HL-60/S4 treated with retinoic acid at 250 ng/mL for 4 days and 3 days (cell line): ENCODE measurements around the gene TLE1.
"Not testable (repeated sequence)": the region's sequence is repeated elsewhere in the genome, so short reads cannot be mapped to it uniquely, and the experiment has no call there.

ENCODE experiments used
- in situ Hi-C: fragments of 300-500 bp; cut with MboI; formaldehyde crosslinking; loops from 2 replicates; pipeline ENCODE4 v1.7.0; 2022; ENCODE audit warnings: low sequenced_read_pairs

Gene TLE1

GRCh38 chr9:81653240-81653639, 36.1 kb downstream of the TLE1 start:
- in situ Hi-C loops = no loop called here

GRCh38 chr9:81652058-81652687, 37.2 kb downstream of the TLE1 start:
- in situ Hi-C loops = no loop called here

DNA sequence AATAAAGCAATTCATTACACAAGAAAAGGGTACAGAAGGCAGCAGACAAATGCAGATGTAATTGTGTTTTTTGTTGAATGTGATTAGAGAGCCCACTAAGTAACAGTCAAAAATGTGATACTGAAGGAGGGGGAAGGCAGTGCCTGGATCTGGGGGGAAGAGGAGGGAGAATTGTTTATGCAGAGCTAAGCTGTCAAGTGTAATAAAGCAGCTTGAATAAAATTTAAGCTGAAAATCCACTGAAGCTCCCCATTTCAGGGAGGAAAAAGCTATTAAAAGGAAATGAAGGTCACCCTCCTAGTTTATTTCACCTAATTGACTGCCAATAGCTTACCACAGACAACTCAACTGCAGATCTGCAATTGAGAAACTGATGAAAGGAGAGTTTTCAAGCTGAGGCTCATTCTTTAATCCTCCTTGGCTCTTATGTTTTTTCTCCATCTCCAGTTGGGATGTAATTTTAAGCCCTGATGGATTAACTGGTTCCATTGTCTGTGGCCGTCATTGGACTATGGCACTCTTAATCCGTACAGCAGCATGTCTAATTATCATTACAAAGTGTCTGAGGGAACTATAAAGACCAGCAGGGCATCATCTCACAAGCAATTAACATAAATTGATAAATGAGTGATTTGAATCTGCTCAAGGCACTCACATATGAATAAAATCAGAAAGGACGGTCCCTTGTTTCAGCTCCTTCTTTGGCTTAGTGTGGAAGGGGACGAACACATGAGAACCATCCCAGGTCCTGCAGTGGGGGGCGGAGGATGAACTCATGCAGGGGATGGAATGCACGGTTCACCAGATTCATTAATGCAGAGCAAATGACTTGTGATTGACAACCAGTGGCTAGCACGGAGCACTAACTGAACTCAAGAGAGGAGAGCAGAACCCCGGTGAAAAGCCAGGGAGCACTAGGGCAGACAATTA, 38.5 kb downstream of the TLE1 start:
- in situ Hi-C loops = no loop called here

DNA sequence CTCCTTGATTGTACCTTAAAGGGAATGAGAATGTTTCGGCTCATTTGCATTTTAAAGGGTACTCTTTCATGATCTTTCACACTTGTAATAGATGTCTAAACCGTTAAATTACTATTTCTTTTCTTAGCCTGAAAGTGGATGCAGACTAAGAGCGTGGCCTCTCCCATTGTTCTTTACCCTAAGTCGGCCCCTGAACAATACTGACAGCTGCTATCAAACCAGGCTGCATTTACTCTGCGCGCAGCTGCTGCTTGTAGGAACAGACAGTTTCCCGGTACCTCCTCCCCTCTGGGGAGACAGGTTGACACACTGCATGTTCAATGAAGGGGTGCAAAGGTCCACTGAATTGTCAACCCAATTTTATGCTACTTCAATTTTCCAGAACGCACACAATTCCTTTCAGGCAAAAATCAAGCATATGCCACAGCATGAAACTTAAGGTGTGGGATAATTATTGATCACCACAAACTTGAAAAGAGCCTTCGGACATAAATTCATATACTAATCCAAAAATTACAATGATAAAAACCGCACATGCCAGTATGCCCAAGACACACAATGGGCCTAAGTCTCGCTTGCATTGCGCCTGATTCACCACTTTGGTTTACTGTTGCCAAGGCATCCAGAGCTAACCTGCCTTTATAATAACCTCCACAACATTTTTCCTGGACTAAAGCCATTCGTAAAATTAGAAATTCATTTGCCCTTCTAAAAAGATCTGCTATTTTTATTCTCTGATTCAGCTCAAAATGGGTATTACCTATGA, 39.7 kb downstream of the TLE1 start:
- in situ Hi-C loops = no loop called here

DNA sequence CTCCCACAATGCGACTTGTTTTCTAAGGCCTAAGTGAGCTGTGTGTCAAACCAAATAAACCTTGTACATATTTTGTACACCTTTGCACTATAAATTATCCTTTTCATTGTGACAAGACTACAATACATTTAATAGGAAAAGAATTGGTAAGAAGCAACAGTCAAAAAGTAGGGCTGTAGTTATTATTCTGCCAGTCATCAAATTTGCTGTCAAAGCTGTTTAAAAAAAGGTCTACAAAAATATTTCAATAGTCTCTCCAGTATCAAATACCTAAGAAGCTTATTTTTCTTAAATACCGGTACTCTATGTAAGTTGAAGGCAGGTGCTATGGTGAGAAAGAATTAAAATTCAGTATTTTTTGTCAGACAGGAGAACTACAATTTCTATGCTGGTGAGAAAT, 40.5 kb downstream of the TLE1 start:
- in situ Hi-C loops = no loop called here

DNA sequence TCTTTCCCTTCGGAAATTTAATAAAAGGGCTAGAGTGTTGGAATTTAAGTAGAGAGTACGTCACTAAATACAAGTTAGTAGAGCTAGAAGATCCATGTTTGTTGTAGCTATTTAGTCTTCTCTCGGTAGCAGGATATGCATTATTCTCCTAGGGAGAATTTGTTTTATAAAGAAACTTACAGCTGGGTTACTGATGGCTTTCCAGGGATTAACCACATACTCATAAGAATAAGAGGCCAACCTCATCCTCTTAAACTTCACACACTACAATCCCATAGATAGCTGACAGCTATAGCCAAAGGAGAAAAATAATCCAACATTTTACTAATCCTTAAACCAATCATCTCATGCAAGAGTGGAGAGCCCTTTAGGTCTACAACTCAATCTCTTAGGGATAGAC, 43.0 kb downstream of the TLE1 start:
- in situ Hi-C loops = no loop called here

DNA sequence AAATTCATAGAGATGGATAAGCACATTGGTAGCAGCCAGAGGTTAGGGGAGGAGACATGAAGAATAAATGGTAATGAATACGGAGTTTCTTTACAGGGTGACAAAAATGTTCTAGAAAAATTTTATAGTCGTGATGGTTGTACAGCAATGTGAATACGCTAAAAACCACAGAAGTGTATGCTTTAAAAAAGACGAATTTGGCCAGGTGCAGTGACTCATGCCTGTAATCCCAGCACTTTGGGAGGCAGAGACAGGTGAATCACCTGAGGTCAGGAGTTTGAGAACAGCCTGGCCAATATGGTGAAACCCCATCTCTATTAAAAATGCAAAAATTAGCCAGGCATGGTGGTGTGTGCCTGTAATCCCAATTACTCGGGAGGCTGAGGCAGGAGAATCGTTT, 44.8 kb downstream of the TLE1 start:
- in situ Hi-C loops = not testable (repeated sequence)

DNA sequence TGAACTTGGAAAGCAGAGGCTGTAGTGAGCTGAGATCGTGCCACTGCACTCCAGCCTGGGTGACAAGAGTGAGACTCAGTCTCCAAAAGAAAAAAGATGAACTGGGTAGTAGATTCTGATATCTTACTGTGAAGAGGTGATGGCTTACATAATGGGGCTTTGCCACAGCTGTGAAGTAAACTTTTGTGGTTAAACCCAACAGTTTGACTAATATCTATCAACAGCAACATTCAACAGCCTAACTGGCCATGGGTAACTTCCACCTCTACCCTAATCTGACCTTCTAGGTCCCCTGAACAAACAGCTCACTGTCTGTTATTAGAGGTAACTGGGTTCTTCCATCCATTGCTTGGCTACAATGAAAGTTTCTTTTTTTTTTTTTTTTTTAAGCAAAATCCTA, 52.1 kb downstream of the TLE1 start:
- in situ Hi-C loops = no loop called here

DNA sequence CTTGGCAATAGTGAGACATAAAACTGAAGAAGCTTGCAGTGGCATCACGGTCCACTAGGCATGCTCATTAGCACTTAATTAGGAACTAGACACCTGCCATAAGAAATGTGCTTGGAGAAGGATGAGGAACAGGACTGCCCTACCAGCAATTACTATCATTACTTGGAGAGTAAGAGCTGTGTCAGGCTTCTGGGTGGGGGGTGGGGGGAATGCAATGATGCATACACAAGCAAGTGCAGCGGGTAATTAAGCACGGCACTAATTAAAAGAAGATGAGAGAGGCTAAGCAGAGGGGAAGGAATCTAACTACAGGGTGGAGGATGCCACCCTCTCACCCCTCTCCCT, 53.1 kb downstream of the TLE1 start:
- in situ Hi-C loops = no loop called here

GRCh38 chr9:81635521-81636254, 53.7 kb downstream of the TLE1 start:
- in situ Hi-C loops = no loop called here

DNA sequence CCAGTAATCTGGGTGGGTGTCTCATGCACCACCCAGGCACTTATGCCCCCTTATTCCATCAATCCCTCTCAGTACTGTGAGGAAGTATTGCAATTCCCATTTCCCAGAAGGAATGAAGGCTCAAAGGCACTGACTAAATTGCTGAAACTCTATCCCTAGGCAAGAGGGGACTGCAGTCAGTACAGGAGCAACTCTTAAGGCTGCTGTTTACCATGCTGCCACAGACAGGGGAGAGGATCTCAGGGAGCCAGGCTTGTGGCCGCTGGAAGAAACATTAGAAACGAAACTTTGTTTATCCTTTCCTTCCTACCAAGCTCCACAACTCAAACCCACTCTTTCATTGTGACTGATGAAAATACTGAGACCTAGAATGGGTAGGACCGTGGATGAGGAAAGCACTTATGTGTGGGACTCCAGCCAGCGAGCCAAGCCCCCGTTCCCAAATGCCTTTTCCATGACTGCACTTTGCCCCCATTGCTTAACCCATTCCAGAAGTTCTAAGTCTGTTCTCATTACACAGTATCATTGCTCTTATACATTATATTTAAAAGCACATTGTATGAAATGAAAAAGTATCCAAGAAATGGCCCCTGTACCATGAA, 54.3 kb downstream of the TLE1 start:
- in situ Hi-C loops = no loop called here

DNA sequence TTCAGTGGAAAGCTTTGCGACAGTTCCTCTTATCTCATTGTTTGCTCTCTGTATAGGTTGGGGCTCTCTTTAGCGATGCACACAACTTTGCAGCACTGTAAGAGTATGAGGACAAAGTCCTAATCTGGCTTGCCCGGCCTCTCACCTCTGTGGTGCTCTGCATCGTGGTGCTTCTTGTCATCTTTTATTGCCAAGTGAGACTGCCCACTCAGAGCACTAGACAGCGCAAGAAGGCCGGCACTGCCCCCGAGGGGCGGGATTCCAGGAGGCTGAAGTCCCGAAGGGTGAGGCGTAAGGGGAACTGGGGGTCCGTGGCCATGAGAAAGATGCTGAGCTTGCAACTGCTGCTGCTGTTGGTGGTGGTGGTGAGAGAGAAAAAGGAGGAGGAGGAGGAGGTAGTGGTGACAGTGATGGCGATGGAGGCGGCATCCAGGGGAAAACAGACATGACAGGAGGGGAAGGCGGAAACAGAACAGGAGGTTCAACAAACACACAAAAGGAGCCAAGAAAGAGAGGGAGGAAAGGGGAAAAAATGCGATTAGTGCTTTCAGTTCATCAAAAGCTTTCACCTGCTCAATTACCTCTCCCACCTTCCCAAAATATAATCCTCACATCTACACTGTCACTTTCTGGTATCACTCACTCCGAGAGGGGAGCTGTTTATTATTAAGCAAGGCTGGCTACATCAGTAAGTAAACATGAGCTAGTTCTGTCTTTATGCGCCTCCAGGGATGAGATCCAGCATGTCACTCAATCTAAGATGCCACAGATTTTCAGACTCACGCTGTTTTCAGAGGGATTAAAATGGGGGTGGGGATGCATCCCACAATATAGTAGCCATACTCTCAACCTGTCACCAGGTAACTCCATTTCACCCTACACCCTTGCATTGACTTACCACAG, 55.1 kb downstream of the TLE1 start:
- in situ Hi-C loops = no loop called here

GRCh38 chr9:81632599-81632998, 56.7 kb downstream of the TLE1 start:
- in situ Hi-C loops = no loop called here

GRCh38 chr9:81631218-81631745, 58.1 kb downstream of the TLE1 start:
- in situ Hi-C loops = no loop called here

GRCh38 chr9:81629440-81629839, 59.9 kb downstream of the TLE1 start:
- in situ Hi-C loops = no loop called here

DNA sequence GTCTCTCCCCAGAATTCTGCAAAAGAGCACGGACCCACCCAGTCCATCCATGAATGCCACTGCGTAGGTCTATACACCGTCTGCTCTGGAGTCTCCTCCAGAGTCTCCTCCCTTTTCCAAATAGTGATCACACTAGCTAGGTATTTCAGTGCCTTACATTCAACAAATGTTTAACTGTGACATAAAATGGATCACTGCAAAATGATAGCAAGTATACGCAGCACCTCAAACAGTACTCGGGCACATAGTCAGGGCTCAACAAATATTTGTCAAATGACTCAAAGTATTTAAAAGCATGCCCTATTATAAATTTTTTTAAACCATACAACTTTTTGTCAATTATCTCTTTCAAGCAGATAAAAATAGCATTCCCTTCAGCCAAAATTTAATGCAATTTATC, 60.5 kb downstream of the TLE1 start:
- in situ Hi-C loops = no loop called here

GRCh38 chr9:81627481-81627880, 61.9 kb downstream of the TLE1 start:
- in situ Hi-C loops = no loop called here

DNA sequence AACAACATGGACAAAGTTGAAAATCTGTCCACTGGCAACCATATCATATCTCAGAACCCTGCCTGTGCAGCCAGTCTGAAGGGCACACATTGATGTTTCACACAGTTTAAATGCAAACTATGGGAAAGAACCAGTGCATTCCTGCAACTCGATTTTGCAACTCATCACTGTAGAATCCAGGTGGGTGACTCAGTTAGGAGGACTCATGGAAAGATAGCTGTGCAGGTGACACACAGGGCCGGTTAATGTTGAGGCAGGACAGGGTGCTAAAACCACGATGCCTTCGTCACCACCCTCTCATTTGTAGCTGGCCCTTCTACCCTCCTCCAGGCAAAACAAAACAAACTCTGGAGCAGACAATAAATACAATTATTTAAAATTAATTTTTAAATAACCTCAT, 62.8 kb downstream of the TLE1 start:
- in situ Hi-C loops = no loop called here

- in situ Hi-C loops = no loop called here
Measured at GRCh38 chr9:81625969-81626368, 63.4 kb downstream of the TLE1 start.
